HCT116 (cell line): Measurements from ENCODE around the gene DRAP1. TPM values are rescaled to one million over a fixed set of nuclear protein-coding genes. Genes with fewer than 3 reads are reported as not detected.

Experiments
- ATAC-seq: fragments of 200-7000 bp; cut with Tn5 transposase; 2 replicates; pipeline ENCODE4 v1.9.1; 2020; ENCODE audit warnings: mild to moderate bottlenecking, moderate library complexity
- BruUV-seq: library from RNA; stranded (reverse); fragments of 400-500 nt; replicated peaks from 2 replicates; lab custom pipeline; 2021; lab: Mats Ljungman, UMichigan
- CTCF ChIA-PET: fragments of 300-600 bp; sonication (Branson Sonifier 250); formaldehyde crosslinking; loops from one replicate; lab custom pipeline; 2021; ENCODE audit warnings: antibody characterized with exemption; lab: Charles Lee
- POLR2A ChIA-PET: fragments of 300-600, 350-600 bp; sonication (Branson Sonifier 250); formaldehyde crosslinking; loops from one replicate; lab custom pipeline; 2021; ENCODE audit warnings: antibody characterized with exemption; lab: Charles Lee
- RAD21 ChIA-PET, 2 experiments: fragments of 300-600 bp; sonication (Branson Sonifier 250); formaldehyde crosslinking; loops; one replicate each; lab custom pipeline; 2023; ENCODE audit warnings: low total read pairs in 2 of 2; ENCODE audit not compliant: uncharacterized antibody in 2 of 2, unreplicated experiment in 2 of 2, low non-redundant PET in 1 of 2; lab: Charles Lee
- DNase-seq: peaks from one replicate; pipeline ENCODE4 v3.0.0-alpha.2; 2010; ENCODE audit warnings: low read depth, low spot score
- H2AFZ ChIP-seq: fragments of 200-600 bp; shearing (Covaris generic), sonication (generic); 2 replicates; pipeline ENCODE4 v1.6.1; 2017; ENCODE audit warnings: low read depth, mixed run types, mixed read lengths, antibody characterized with exemption, low read length; ENCODE audit not compliant: poor library complexity, severe bottlenecking
- H3K27ac ChIP-seq: 2 replicates; pipeline ENCODE4 v1.5.1; 2012; ENCODE audit warnings: low read depth, low read length
- H3K27me3 ChIP-seq: fragments of 200-600 bp; sonication (generic); 2 replicates; pipeline ENCODE4 v1.6.1; 2016; ENCODE audit warnings: mixed run types, low read length, mixed read lengths; ENCODE audit not compliant: insufficient read depth
- H3K36me3 ChIP-seq, 2 experiments: fragments of 200-500 bp in 1 of 2; fragments of 200-600 bp in 1 of 2; sonication (Bioruptor generic) in 1 of 2; sonication (generic) in 1 of 2; 2 replicates each; pipeline versions ENCODE4 v1.5.1 to v1.6.1; 2014 to 2016; ENCODE audit warnings: low read length in 2 of 2, inconsistent platforms in 1 of 2, mixed read lengths in 1 of 2, mixed run types in 1 of 2; ENCODE audit not compliant: insufficient read depth in 2 of 2, control insufficient read depth in 1 of 2
- H3K4me1 ChIP-seq, 2 experiments: fragments of 200-600 bp in 1 of 2; sonication (generic) in 1 of 2; 2 replicates each; pipeline versions ENCODE4 v1.5.1 to v1.6.1; 2012 to 2017; ENCODE audit warnings: low read length in 2 of 2, inconsistent platforms in 1 of 2, mild to moderate bottlenecking in 1 of 2, mixed read lengths in 1 of 2, mixed run types in 1 of 2, moderate library complexity in 1 of 2; ENCODE audit not compliant: insufficient read depth in 2 of 2, control insufficient read depth in 1 of 2
- H3K4me2 ChIP-seq: fragments of 200-600 bp; sonication (generic); 2 replicates; pipeline ENCODE4 v1.6.1; 2017; ENCODE audit warnings: mixed run types, low read length, mixed read lengths
- H3K4me3 ChIP-seq, 2 experiments: fragments of 200-600 bp in 1 of 2; sonication (generic) in 1 of 2; replicated peaks in 1 of 2; 2 replicates each; pipeline ENCODE4 v1.5.1; 2011 to 2016; ENCODE audit warnings: low read length in 2 of 2, control low read depth in 1 of 2, low read depth in 1 of 2, mild to moderate bottlenecking in 1 of 2, mixed read lengths in 1 of 2, mixed run types in 1 of 2
- H3K79me2 ChIP-seq: fragments of 200-600 bp; sonication (generic); 2 replicates; pipeline ENCODE4 v1.6.1; 2017; ENCODE audit warnings: mild to moderate bottlenecking, mixed run types, low read length, moderate library complexity, mixed read lengths; ENCODE audit not compliant: insufficient read depth
- H3K9ac ChIP-seq: fragments of 200-600 bp; sonication (generic); 2 replicates; pipeline ENCODE4 v1.6.1; 2016; ENCODE audit warnings: low read length, mixed read lengths
- H3K9me2 ChIP-seq: fragments of 200-600 bp; sonication (generic), shearing (Covaris generic); 2 replicates; pipeline ENCODE4 v1.6.1; 2017; ENCODE audit warnings: mixed run types, mild to moderate bottlenecking, moderate library complexity; ENCODE audit not compliant: insufficient read depth
- H3K9me3 ChIP-seq, 2 experiments: fragments of 200-500 bp in 1 of 2; fragments of 200-600 bp in 1 of 2; sonication (Bioruptor generic) in 1 of 2; sonication (generic) in 1 of 2; 2 replicates each; pipeline ENCODE4 v1.6.1; 2014 to 2017; ENCODE audit warnings: low read length in 2 of 2, mixed read lengths in 2 of 2, inconsistent platforms in 1 of 2, low read depth in 1 of 2, mild to moderate bottlenecking in 1 of 2, mixed run types in 1 of 2, moderate library complexity in 1 of 2; ENCODE audit not compliant: control insufficient read depth in 1 of 2, insufficient read depth in 1 of 2
- H4K20me1 ChIP-seq: fragments of 200-600 bp; sonication (generic), shearing (Covaris generic); 2 replicates; pipeline ENCODE4 v1.6.1; 2017; ENCODE audit warnings: mixed run types, mild to moderate bottlenecking, moderate library complexity; ENCODE audit not compliant: insufficient read depth
- CBX3 ChIP-seq: IDR thresholded peaks from 2 replicates; pipeline ENCODE4 v1.6.1; 2012; ENCODE audit warnings: low read depth
- CEBPB ChIP-seq: IDR thresholded peaks from 2 replicates; pipeline ENCODE4 v1.6.1; 2012; ENCODE audit warnings: low read depth
- EGR1 ChIP-seq: IDR thresholded peaks from 2 replicates; pipeline ENCODE4 v1.6.1; 2012; ENCODE audit warnings: low read depth
- ELF1 ChIP-seq: IDR thresholded peaks from 2 replicates; pipeline ENCODE4 v1.6.1; 2012; ENCODE audit warnings: low read depth, borderline replicate concordance
- EZH2phosphoT487 ChIP-seq: fragments of 200-600 bp; IDR thresholded peaks from 2 replicates; pipeline ENCODE4 v1.6.1; 2018; ENCODE audit warnings: antibody characterized with exemption, borderline replicate concordance
- FOSL1 ChIP-seq: IDR thresholded peaks from 2 replicates; pipeline ENCODE4 v1.6.1; 2012; ENCODE audit warnings: low read depth
- JUND ChIP-seq: IDR thresholded peaks from 2 replicates; pipeline ENCODE4 v1.6.1; 2012
- POLR2A ChIP-seq: IDR thresholded peaks from 2 replicates; pipeline ENCODE4 v1.7.0; 2011; ENCODE audit warnings: borderline replicate concordance; ENCODE audit not compliant: insufficient read depth, insufficient read length; ENCODE audit errors: extremely low read depth
- POLR2AphosphoS5 ChIP-seq: IDR thresholded peaks from 2 replicates; pipeline ENCODE4 v1.6.1; 2011; ENCODE audit warnings: mild to moderate bottlenecking, low read depth, low read length, moderate library complexity
- RAD21 ChIP-seq: IDR thresholded peaks from 2 replicates; pipeline ENCODE4 v1.6.1; 2012; ENCODE audit warnings: low read depth, mild to moderate bottlenecking
- SIN3A ChIP-seq: IDR thresholded peaks from 2 replicates; pipeline ENCODE4 v1.6.1; 2012; ENCODE audit warnings: low read depth
- SP1 ChIP-seq: IDR thresholded peaks from 2 replicates; pipeline ENCODE4 v1.6.1; 2012; ENCODE audit warnings: low read depth
- SRF ChIP-seq: IDR thresholded peaks from 2 replicates; pipeline ENCODE4 v1.6.1; 2012; ENCODE audit warnings: low read depth
- TCF7L2 ChIP-seq: IDR thresholded peaks from 2 replicates; pipeline ENCODE4 v1.7.0; 2011; ENCODE audit warnings: borderline replicate concordance, inconsistent platforms; ENCODE audit not compliant: insufficient read depth, insufficient read length; ENCODE audit errors: extremely low read depth
- YY1 ChIP-seq: IDR thresholded peaks from 2 replicates; pipeline ENCODE4 v1.6.1; 2011; ENCODE audit warnings: low read length, low read depth, moderate library complexity, mild to moderate bottlenecking; ENCODE audit not compliant: insufficient replicate concordance; ENCODE audit errors: extremely low read depth
- ZFX ChIP-seq: fragments of 450-650 bp; IDR thresholded peaks from 2 replicates; pipeline ENCODE4 v1.6.1; 2017
- ZNF274 ChIP-seq: fragments of 200-500 bp; sonication (Bioruptor generic); IDR thresholded peaks from 2 replicates; pipeline ENCODE4 v1.6.1; 2014; ENCODE audit warnings: mild to moderate bottlenecking, low read depth, low read length, inconsistent platforms
- intact Hi-C: fragments of 100-400 bp; cut with micrococcal nuclease; formaldehyde crosslinking; loops from 2 replicates; pipeline ENCODE4 v1.10.0; 2022
- total RNA-seq: library from RNA; stranded (reverse); gene quantifications from one replicate; pipeline ENCODE4 v1.2.1, GENCODE V29; 2021; ENCODE audit not compliant: unreplicated experiment
- TF ChIP-seq, protein P1 (sequence below): IDR thresholded peaks from 2 replicates; pipeline ENCODE4 v1.6.1; 2012
- TF ChIP-seq, protein P2 (sequence below), 3 experiments: fragments of 200-600 bp in 1 of 3; sonication (generic) in 1 of 3; IDR thresholded peaks in 2 of 3; conservative IDR thresholded peaks in 1 of 3; 2 replicates each; pipeline ENCODE4 v1.5.1; 2012 to 2017; ENCODE audit warnings: low read depth in 2 of 3, low read length in 2 of 3, antibody characterized with exemption in 1 of 3, borderline replicate concordance in 1 of 3, control low read depth in 1 of 3, mild to moderate bottlenecking in 1 of 3, mixed read lengths in 1 of 3, mixed run types in 1 of 3, moderate library complexity in 1 of 3; ENCODE audit not compliant: insufficient read depth in 1 of 3

DRAP1 gene
- total RNA-seq, 1 experiment from 2014 or later: 158 TPM

DNA sequence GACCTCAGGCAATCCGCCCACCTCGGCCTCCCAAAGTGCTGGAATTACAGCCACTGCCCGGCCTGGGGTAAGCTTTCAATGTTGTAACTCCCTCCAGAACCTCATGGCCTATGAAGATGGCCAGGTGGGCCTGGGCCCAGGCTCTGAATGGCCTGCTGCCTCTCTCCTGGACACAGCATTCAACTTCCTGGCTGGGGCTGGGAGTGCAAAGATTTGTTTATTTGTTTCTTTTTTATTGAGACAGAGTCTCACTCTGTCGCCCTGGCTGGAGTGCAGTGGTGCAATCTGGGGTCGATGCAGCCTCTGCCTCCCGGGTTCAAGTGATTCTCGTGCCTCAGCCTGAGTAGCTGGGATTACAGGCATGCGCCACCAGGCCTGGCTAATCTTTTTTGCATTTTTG, 25.5 kb downstream of the DRAP1 start:
- Histone ChIP-seq H3K9me3 (no peaks in the 10 kb centered on the region), H4K20me1 (no peaks in the 10 kb centered on the region), H3K27me3 (no peaks in the 10 kb centered on the region), H3K36me3 (no peaks in the 10 kb centered on the region), H3K9me2 (no peaks in the 10 kb centered on the region), H3K9ac (no peak overlapping the region), H3K79me2 (no peaks in the 10 kb centered on the region), H3K4me2 (no peak overlapping the region), H3K4me1 (no peaks in the 10 kb centered on the region), H3K27ac (no peak overlapping the region), H3K4me3 (no peak overlapping the region), H2AFZ (no peak overlapping the region)
- DNase-seq: no peak
- ATAC-seq: no peak
- BruUV-seq: no TSS peak
- ChIA-PET CTCF (no interaction called here), POLR2A (no interaction called here), RAD21 (no interaction called here)
- intact Hi-C loops: no loop called here
- TF ChIP-seq, protein P1, sequence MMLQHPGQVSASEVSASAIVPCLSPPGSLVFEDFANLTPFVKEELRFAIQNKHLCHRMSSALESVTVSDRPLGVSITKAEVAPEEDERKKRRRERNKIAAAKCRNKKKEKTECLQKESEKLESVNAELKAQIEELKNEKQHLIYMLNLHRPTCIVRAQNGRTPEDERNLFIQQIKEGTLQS: no peak
- TF ChIP-seq YY1 (no peak), ELF1 (no peak), TCF7L2 (no peak), RAD21 (no peak), ZNF274 (no peak), POLR2AphosphoS5 (no peak), CEBPB (no peak), EGR1 (no peak), FOSL1 (no peak), JUND (no peak), SIN3A (no peak), CBX3 (no peak), SP1 (no peak), ZFX (no peak), POLR2A (no peak), SRF (no peak), EZH2phosphoT487 (no peak)
- TF ChIP-seq, protein P2, sequence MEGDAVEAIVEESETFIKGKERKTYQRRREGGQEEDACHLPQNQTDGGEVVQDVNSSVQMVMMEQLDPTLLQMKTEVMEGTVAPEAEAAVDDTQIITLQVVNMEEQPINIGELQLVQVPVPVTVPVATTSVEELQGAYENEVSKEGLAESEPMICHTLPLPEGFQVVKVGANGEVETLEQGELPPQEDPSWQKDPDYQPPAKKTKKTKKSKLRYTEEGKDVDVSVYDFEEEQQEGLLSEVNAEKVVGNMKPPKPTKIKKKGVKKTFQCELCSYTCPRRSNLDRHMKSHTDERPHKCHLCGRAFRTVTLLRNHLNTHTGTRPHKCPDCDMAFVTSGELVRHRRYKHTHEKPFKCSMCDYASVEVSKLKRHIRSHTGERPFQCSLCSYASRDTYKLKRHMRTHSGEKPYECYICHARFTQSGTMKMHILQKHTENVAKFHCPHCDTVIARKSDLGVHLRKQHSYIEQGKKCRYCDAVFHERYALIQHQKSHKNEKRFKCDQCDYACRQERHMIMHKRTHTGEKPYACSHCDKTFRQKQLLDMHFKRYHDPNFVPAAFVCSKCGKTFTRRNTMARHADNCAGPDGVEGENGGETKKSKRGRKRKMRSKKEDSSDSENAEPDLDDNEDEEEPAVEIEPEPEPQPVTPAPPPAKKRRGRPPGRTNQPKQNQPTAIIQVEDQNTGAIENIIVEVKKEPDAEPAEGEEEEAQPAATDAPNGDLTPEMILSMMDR (IDR thresholded peaks at IDR 0.05 in 2 of 3, conservative IDR thresholded peaks at IDR 0.05 in 1 of 3; ENCODE audit: borderline replicate concordance in 1 of 3, insufficient read depth in 1 of 3, low read depth in 2 of 3, low read length in 2 of 3): no peak
